Activated CD8-positive, alpha-beta memory T cell treated with anti-CD3 and anti-CD28 coated beads for 1 hour (primary cell): ENCODE results near the gene CCDC107.

Source experiments
- DNase-seq, 2 donors: peaks; one replicate each; pipeline ENCODE4 v3.0.0-alpha.2; 2020; ENCODE audit warnings: low read depth in 1 of 2; ENCODE audit errors: extremely low read depth in 1 of 2

The CCDC107 gene

DNA sequence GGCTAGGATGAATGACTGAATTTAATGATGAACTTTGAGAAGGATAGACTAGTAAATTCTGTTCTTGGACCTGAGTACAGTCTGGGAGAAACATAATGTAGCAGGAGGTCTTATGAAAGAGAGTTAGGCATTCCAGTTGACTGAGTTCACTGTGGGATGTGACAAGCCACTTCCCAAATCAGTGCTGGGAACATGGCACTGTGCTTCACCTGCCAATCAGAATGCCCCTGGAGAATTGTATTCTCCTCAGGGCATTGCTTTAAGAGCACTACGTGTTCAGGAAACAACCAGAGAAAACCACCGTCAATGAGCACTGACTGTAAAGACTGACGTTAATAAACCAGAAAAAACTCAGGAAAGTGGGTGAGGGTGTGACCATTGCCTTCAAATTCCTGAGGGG, 1.2 kb downstream of the CCDC107 start:
- no peak for DNase-seq

DNA sequence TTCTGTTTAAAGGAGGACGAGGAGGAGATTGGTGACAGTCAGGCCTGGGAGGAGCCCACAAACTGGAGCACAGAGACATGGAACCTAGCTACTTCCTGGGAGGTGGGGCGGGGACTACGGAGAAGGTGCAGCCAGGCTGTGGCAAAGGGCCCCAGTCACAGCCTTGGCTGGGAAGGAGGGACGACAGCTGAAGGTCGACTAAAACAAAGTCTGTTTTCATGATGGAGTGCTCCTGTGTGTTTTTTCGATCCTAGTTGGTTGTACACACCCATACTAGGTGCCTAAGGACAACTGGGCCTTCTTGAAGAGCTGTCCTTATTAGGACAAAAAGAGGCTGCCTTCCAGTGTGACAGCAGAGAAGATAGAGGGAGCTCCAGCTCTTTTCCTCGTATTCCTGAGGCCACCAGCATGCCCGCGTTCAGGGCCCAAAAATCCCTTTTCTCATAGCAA, 2.9 kb downstream of the CCDC107 start:
- DNase-seq = no peak

DNA sequence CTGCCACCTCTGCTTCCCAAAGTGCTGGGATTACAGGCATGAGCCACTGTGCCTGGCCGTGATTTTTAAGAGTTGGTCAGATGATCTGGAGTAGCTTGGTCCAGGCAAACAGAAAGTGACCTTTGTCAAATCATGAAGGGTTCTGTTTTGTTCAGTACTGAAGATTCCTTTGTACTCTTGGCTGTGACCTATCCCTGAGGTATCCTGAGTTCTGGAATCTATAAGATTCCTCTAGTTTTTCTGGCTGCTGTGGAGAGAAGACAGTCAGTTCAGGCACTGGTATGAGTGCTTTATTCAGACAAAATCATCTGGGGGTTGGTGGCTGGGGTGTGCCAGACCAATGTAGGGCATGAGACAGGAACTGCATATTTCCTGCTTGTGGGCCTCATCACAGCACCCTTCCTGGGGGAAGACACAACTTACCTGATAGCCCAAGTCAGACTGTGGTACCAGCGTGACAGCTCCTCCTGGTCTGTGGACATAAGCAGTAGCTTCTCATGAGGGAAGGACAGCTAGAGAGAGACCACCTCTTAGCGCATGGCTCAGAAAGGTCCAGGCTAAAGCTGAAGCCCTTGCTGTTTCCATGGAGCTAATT, 3.8 kb downstream of the CCDC107 start:
- DNase-seq = no peak

DNA sequence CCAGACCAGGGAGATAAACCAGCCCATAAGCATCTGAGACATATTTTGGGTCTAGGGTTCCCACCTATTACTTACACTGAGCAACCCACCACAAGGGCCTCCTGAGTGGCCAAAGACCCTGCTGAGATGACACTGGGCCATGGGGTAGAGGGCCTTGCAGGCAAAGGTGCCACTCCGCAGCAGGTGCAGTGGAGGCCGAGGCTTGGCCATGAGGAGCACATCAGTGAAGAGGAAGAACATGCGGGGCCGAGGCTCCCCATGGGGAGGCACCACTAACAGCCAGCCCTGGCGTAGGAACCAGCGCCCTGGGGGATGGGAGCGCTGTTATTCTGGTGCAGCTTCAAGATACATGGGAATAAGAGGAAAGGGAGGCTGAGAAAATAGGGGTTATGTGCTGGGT, 4.3 kb downstream of the CCDC107 start:
- DNase-seq = no peak

DNA sequence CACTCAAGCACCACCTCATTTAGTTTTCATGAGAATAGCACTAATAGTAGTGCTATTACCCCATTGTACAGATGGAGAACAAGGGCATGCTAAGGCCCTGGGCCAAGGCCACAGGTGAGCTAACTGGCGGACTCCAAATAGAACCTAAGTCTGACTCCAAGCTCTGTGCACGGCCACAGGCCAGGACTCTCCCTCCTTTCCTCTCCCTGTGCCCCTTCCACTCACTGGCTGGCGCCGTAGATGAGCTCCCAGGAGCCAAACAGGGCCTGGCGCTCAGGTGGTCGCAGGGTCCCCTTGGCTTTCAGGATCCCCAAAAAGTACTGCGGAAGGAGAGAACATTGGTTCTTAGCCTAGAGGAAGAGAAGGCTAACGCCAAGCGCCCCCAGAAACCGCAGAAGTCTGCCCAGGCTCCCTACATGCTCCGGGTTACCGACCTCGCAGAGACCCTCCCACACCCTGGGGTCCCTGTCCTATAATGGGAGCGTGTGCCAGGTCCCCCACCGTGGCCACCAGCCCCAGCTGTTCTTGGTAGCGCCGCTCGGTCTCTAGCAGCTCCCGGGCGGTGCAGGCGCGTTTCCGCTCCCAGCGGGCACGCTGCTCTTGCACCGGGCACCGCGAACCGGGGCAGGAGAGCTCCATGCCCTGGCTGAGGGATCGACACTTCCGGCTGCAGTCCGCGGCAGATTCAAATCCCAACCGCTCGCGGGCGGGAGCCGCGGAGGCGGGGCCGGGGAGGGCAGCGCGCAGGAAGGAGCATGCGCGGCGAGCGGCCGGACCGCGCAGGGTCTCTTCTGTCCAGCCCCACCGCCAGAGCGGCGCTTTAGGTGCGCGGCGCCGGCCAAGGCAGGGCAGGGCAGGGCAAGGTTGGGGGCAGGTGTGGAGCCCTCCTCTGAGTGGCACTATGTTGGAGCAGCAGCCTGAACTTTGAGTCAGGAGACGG, 6.7 kb downstream of the CCDC107 start, which contains the start of gene ARHGEF39:
ARHGEF39 (minus strand) TSS at position 665 of the 940 bp plus-strand sequence; CDS start at position 639, 26 bp downstream.
- DNase-seq = peak in 1 of 2 donors; percentile 43

DNA sequence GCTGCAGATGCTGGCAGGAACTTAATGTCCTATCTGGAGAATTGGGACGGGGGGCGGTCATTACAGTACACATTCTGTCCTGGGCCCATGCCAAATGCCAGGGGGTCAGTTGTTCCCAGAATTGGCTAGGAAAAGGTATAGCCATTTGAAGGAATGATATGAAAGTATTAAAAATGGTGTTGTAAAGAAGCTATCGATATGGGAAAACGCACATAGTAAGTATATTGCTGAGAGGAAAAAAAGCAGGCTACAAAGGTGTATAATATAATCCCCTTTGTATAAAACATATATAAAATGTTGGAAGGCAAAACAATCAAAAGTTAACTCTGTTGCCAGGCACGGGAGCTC, 7.4 kb downstream of the CCDC107 start:
- DNase-seq = no peak

DNA sequence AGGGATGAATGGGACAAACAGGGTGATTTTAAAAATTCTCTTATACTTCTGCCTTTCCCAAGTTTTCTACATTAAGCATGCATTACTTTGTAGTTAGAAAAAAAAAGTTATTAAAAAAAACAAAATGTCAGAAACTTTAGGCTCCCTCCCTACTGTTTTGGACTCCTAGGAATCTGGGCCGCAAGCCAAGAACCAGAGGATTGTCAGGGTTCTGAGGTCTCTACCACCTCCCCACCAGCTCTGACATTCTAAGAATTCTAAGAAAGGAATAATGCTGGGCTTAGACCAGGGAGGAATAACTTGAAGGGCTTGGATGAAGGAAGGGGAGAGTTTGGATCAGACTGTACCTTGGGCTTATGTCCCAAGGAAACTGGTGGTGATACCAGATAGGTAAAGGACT, 8.0 kb downstream of the CCDC107 start:
- no peak for DNase-seq

DNA sequence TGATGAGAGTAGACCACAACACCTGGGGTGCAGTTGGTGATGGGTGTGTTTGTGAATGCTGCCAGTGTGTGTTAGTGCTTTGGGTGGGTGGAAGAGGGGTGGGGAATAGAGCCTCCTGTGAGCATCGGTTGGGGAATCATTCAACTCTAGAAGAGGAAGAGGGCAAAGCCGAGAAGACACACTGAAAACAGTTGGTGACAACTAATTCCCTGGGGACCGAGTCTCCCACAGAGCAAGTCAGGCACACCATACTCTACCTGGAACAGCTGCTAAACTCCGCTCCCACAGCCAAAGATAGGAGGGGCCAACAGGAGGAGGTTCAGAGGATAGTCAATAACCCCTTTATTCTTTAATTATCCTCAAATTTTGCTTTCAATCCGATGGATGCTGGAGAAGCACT, 8.5 kb downstream of the CCDC107 start:
- DNase-seq = no peak

DNA sequence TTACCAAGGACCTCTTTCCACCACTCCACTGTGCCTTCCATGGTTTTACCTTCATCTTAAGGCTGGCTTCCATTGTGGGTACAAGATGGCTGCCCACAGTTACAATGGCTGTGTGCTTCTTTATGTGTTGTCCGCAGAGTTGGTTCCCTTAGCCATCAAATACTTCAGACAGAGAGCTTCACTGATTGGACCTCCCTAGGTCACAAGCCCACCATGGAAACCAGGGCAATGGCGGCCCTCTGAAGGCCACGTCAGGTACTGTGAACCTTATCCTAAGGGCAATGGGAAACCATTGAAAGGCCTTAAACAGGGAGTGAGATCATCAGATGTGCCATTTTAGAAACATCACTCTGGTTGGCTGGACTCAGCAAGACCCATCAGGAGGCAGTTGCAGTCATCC, 9.8 kb downstream of the CCDC107 start:
- no peak for DNase-seq

DNA sequence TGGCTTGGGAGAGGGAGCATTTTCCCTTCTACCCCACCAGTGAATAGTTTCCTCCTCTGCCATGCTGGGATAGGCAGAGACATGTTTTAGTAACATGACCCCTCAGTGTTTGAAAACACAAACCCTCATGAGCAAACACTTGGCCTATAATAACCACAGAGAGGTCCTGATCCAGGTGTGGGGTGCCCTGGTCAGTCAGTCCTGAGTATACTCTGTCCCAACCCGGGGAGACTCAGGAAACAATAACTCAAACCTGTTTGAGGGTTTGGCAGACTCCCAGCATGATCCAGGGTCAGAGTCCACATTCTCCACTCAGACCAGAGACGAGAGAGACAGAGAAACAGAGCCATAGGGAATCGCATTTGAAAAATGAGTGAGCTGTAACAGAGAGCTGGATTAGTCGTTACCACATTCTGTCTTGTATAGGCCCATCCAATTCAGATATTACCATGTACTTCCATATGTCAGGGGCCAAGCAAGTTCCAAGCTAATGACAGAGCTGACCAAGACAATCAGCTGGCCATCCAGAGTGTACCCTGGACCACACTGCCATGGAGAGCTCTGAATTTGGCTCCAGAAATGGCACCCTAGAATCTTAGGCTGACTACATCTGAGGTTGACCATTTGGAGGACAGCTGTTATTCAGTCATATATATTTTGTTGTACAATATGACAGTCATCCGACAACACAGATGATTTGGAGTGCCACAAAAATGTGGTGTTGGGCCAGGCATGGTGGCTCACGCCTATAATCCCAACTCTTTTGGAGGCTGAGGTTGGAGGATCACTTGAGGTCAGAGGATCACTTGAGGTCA, 11.4 kb downstream of the CCDC107 start:
- DNase-seq = no peak

DNA sequence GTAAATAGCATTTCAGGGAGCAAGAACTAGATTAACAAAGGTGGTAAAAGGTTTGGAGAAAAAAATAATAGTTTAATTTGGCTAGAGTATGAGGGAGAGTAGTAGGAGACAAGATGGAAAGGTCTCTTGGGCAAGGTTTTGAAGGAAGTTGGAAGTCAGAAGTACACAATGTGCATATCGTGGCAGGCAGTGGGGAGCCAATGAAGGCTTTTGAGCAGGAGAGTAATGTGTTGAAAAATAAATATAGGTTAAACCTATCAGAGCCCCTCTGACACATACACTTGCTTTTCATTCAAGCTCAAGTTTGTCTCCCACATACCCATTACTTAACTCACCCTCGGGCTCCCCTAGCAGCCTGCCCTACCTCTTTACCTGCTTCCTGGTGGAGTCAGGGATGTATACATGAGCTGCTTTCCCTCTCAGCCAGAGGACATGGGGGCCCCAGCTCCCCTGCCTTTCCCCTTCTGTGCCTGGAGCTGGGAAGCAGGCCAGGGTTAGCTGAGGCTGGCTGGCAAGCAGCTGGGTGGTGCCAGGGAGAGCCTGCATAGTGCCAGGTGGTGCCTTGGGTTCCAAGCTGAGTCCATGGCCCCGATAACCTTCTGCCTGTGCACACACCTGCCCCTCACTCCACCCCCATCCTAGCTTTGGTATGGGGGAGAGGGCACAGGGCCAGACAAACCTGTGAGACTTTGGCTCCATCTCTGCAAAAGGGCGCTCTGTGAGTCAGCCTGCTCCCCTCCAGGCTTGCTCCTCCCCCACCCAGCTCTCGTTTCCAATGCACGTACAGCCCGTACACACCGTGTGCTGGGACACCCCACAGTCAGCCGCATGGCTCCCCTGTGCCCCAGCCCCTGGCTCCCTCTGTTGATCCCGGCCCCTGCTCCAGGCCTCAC, 15.3 kb downstream of the CCDC107 start, which contains the start of gene CA9:
CA9 (plus strand) TSS at position 797 of the 893 bp plus-strand sequence; CDS start at position 829, 32 bp downstream.
- no peak for DNase-seq

DNA sequence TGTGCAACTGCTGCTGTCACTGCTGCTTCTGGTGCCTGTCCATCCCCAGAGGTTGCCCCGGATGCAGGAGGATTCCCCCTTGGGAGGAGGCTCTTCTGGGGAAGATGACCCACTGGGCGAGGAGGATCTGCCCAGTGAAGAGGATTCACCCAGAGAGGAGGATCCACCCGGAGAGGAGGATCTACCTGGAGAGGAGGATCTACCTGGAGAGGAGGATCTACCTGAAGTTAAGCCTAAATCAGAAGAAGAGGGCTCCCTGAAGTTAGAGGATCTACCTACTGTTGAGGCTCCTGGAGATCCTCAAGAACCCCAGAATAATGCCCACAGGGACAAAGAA, 15.9 kb downstream of the CCDC107 start:
- no peak for DNase-seq

DNA sequence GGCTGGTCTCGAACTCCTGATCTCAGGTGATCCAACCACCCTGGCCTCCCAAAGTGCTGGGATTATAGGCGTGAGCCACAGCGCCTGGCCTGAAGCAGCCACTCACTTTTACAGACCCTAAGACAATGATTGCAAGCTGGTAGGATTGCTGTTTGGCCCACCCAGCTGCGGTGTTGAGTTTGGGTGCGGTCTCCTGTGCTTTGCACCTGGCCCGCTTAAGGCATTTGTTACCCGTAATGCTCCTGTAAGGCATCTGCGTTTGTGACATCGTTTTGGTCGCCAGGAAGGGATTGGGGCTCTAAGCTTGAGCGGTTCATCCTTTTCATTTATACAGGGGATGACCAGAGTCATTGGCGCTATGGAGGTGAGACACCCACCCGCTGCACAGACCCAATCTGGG, 17.1 kb downstream of the CCDC107 start:
- DNase-seq = no peak

DNA sequence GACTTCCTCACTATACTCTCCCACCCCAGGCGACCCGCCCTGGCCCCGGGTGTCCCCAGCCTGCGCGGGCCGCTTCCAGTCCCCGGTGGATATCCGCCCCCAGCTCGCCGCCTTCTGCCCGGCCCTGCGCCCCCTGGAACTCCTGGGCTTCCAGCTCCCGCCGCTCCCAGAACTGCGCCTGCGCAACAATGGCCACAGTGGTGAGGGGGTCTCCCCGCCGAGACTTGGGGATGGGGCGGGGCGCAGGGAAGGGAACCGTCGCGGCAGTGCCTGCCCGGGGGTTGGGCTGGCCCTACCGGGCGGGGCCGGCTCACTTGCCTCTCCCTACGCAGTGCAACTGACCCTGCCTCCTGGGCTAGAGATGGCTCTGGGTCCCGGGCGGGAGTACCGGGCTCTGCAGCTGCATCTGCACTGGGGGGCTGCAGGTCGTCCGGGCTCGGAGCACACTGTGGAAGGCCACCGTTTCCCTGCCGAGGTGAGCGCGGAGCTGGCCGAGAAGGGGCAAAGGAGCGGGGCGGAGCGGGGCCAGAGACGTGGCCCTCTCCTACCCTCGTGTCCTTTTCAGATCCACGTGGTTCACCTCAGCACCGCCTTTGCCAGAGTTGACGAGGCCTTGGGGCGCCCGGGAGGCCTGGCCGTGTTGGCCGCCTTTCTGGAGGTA, 17.8 kb downstream of the CCDC107 start:
- no peak for DNase-seq

DNA sequence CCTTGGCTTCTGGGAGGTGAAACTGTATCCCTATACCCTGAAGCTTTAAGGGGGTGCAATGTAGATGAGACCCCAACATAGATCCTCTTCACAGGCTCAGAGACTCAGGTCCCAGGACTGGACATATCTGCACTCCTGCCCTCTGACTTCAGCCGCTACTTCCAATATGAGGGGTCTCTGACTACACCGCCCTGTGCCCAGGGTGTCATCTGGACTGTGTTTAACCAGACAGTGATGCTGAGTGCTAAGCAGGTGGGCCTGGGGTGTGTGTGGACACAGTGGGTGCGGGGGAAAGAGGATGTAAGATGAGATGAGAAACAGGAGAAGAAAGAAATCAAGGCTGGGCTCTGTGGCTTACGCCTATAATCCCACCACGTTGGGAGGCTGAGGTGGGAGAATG, 21.0 kb downstream of the CCDC107 start:
- no peak for DNase-seq

DNA sequence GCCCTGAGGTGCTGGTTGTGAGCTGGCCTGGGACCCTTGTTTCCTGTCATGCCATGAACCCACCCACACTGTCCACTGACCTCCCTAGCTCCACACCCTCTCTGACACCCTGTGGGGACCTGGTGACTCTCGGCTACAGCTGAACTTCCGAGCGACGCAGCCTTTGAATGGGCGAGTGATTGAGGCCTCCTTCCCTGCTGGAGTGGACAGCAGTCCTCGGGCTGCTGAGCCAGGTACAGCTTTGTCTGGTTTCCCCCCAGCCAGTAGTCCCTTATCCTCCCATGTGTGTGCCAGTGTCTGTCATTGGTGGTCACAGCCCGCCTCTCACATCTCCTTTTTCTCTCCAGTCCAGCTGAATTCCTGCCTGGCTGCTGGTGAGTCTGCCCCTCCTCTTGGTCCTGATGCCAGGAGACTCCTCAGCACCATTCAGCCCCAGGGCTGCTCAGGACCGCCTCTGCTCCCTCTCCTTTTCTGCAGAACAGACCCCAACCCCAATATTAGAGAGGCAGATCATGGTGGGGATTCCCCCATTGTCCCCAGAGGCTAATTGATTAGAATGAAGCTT, 21.8 kb downstream of the CCDC107 start:
- no peak for DNase-seq

DNA sequence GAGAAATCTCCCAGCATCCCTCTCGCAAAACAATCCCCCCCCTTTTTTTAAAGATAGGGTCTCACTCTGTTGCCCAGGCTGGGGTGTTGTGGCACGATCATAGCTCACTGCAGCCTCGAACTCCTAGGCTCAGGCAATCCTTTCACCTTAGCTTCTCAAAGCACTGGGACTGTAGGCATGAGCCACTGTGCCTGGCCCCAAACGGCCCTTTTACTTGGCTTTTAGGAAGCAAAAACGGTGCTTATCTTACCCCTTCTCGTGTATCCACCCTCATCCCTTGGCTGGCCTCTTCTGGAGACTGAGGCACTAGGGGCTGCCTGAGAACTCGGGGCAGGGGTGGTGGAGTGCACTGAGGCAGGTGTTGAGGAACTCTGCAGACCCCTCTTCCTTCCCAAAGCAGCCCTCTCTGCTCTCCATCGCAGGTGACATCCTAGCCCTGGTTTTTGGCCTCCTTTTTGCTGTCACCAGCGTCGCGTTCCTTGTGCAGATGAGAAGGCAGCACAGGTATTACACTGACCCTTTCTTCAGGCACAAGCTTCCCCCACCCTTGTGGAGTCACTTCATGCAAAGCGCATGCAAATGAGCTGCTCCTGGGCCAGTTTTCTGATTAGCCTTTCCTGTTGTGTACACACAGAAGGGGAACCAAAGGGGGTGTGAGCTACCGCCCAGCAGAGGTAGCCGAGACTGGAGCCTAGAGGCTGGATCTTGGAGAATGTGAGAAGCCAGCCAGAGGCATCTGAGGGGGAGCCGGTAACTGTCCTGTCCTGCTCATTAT, 22.4 kb downstream of the CCDC107 start:
- DNase-seq = no peak

DNA sequence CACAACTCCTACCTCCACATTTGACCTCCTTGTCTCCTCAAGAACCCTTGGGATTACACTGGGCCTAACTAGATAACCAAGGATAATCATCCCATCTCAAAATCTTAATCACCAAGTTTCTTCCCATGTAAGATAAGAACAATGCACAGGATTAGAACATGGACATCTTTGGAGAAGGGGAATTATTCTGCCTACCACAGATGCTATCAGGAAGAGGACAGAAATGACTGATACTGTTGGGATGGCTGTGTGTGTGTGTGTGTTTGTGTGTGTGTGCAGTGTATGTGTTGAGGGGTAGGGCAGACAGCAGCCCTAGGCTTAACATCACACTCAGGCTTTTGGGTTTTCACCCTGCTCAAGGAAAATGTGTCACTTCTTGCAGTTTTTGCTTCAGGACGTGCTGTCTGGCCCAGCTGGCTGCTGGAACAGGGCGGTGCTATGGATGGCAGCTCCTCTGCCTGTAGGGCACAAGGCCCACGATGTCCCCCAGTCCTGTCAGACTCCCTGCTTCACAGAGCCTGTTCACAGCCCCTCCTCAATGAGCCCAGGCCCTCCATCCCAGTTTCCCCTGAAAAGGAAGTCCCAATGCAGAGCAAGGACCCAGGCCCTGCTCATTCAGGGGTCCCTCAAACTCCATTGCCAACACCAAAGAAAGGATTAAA, 23.4 kb downstream of the CCDC107 start:
- no peak for DNase-seq
